Inflammatory macrophage (primary cell): Measurements from ENCODE around the gene NPEPL1.
"Not testable (repeated sequence)": the region's sequence is repeated elsewhere in the genome, so short reads cannot be mapped to it uniquely, and the experiment has no call there.

Experiments
- DNase-seq, 2 donors: peaks; one replicate each; pipeline ENCODE4 v3.0.0-alpha.2; 2020 to 2022

NPEPL1 gene

DNA sequence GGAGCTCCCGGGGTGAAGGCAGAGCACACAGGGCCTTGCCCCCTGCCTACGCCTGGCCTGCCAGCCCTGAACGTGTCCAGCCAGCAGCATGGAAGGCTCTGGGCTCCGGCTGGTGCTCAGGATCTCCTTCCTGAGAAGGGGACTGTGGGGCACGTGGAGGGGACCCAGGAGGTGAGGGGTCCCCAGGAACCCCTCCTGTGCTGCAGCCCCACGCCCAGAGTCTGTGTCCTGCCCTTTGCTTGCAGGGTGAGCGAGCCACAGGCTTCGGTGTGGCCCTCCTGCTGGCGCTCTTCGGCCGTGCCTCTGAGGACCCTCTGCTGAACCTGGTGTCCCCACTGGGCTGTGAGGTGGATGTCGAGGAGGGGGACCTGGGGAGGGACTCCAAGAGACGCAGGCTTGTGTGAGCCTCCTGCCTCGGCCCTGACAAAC, 22.3 kb downstream of the NPEPL1 start:
- DNase-seq: no peak

DNA sequence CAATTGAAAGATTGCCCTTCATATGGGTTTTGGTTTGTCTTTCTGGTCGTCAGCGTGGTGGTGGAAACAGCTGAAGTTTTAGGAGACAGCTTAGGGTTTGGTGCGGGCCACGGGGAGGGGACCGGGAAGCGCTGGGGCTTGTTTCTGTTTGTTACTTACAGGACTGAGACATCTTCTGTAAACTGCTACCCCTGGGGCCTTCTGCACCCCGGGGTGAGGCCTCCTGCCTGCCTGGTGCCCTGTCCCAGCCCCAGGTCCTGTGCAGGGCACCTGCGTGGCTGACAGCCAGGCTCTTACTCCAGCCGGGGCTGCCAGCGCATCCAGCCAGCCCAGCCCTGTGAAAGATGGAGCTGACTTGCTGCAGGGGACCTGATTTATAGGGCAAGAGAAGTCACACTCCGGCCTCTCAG, 22.8 kb downstream of the NPEPL1 start:
- DNase-seq: no peak

DNA sequence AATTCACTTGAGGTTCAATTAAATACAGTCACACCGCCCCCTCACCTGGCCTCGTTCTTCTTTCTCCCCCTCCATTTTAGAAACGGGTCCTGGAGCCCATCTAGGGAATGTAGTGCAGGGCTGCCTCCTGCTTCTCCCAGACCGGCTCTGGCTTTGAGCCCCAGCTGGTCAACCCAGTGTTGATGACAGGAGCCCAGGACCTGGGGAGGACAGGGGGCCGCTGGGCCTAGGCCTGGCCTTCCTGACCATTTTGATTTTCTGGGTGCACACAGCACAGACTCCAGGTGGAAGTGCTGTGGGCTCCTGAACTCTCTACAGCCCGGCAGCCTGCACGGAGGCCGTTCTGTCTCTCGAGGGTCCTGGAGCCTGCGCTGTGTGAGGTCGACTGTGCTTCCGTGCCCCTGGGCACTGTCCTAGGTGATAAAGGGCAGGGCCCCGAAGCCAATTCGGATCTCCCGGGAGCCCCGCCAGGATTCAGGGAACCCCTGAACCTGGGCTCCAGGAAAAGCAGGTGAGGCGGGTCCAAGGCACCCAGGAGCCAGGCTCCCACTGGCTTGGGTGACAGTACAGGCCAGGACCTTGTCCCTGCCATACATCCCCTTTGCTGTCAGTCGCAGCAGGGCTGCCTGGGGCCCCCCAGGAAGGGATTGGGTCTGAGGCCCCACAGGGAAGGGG, 23.3 kb downstream of the NPEPL1 start:
- DNase-seq: no peak

DNA sequence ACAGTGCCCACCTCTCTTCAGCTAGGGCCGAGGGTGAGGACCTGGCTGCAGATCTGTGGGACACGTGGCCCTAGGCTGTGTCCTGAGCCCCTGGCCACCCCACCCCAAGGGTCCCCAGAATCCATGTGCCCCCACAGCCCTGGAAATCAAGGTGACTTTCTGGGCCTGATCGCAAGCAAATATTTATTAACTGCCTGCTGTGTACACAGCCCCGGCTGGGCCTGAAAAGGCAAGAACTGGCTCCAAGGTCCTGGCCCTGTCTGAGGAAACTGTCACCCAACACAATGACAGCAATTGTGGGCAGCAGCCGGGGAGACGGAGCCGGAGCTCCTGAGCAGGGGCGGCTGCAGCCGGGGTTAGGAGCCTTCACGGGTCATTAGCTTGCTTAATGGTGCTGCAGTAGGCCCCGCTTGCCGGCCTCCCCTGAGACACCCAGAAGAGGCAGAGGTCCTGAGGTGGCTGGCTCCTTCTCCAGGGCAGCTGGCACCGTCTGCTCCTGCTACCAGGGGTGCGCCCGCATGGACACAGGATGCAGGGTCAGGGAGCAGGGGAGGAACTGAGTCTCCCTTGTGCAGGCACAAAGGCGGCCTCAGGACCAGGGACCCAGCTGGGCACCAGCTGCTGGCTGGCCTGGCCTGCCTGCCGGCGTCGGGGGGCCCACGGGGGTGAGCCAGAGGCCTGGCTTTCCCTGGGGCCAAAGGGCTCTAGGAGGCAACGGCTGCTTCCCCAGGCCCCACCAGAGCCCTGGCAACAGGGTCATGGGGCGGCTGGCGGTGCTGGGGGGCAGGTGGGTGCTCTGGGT, 24.1 kb downstream of the NPEPL1 start:
- DNase-seq: no peak

DNA sequence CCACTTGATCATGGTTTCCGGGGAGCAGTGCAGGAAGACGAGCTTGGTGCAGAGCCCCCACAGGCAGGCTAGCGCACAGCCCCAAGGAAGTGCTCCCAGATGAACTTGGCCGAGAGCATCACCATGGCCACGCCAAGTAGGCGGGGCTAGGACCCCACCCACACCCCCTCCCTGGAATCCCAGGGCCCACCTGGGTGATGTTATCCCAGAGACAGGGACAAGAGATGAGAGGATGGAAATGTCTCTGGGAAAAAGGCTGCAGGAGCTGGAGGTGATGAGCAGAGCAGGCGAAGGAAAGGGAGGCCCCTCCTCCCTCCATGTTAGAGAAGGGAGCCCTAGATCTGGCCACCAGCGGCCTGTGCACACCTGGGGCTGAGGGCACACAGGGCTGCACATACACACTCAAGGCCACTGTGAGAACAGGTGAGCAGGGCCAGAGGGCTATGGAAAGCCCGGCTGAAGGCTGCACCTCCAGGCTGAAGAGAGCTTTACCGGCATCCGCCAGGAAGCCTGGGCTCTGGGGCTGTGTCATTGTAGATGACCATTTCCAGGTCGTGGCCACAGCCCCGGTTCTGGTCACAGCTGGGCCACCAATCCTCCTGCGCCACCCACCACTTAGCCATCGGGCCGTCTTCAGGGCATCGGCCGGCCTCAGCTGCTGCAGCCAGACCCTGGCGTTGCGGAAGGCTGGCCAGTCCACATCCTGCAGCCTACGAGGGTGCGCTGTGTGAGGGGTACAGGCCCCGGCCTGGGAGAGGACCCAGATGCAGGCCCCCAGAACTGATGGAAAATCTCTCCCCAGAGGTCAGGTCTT, 24.9 kb downstream of the NPEPL1 start:
- DNase-seq: no peak

DNA sequence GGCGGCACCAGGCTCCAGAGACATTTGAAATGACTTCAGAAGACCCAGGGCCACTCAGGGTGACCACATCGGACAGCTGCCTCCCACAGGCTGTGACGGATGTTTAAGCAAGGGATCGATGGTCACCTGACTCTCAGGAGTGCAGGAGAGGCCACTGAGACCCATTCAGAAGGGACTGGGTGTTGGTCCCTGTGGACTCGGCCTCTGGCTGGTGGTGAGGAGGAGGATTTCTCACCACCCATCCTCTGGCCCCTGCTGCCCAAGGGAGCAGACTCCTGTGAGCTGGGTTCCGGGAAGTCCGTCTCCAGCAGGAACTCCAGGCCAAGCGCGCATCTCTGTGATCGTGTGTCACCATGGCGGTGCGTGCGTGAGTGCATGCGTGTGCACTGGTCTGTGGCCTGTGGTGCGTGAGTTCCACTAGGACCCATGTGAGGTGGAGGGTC, 25.5 kb downstream of the NPEPL1 start:
- no peak for DNase-seq

DNA sequence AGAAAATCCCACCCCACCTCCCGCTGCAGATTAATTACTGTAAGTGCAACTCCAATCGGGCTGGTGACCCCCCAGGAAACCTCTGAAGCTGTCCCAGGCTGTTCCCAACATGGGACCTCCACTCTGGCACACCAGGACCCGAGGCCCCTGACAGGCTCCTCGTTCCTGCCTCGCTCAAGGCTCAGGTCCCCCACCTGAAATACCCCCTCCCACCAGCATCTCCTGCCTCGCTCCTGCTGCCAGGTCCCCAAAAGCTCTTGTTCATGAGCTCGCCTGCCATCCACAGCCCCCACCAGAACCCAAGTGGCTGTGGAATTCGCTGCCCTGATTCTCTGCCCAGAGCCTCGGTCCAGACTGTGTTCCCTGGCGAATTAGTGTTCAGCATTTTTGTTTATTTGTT, 26.1 kb downstream of the NPEPL1 start:
- DNase-seq: no peak

DNA sequence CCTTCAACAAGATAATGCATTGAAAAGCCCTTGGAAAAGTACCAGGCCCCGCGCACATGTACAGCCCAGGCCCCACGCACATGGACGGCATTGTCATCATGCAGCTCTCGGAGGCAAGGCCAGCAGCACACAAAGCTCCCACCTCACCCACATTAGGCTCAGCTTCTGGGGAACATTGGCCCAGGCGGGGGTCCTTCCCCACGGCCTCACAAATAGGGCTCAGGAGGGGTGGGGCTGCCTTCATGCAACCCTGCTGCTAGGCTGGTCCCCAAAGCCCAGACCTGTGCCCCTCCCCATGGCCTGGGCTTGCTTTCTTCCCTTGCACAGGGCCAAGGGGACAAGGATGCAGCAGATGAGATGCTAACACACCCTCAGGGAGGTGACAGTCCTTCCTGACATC, 26.7 kb downstream of the NPEPL1 start:
- DNase-seq: no peak

DNA sequence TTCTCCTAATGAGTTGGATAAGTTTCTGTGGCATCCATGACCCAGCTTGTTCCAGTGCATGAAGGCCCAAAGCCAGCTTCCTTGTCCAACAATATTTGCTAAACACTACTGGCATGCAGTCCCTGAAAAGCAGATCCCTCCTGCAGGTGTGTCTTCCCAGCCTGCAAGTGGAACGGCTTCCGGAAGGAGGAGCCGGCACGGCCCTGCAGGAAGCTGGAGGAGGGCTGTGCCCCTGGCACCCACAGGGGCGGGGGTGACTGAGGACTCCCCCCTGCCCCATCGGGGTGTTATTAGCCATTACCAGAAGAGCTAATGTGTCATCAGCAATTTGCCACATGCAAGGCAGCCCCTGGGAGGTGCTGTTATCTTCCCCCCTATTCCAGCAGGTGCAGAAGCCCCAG, 27.4 kb downstream of the NPEPL1 start:
- no peak for DNase-seq

DNA sequence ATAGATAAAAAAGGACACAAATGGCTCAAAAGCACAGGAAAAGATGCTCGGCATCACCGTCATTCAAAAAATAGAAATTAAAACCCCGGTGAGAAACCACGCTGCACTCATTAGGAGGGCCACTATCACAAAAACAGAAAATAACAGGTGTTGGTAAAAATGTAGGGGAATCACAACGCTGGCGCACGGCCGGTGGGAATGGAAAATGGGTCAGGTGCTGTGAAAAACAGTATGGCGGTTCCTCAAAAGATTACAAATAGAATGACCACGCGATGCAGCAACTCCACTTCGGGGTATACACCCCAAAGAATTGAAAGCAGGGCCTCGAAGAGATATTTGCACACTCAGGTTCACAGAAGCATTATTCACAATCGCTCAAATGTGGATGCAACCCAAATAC, 28.3 kb downstream of the NPEPL1 start:
- no peak for DNase-seq

DNA sequence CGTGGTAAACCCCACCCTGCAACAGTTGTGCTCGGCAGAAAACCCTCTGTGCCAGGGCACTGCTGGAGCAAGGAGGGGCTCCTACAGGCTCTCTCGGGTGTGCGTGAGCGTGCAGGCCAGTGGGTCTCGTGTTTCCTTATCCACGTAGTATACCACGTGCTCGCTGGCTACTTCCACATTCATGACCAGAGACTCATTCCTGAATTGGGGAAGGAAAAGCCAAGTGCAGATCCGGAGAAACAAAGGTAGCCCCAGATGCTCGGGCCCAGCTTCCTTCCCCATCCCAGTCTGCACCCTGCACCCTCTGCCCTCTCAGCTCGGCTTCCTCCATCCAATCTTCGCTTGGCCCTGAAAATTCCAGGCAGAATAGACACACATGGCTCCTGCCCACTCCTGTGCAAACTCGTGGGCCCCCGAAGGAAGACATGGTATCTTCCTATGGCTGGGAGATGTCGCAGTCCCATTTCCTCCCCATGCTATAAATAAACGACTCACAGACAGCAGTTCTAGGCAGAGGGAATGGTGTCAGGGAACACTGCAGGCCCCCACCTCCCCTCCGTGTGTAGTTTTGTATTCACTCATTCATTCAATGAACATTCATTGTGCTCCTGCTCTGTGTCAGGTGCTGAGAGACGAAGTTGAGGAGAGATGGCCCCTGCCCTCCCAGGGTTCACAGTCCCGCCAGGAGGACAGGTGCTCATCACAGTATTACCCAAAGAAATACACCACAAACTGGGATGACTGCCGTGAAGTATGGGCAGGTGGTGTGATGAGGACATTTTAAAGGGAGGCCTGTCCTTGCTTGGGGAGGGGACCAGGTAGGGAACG, 29.6 kb downstream of the NPEPL1 start:
- DNase-seq: peak; percentile 42 to 53

DNA sequence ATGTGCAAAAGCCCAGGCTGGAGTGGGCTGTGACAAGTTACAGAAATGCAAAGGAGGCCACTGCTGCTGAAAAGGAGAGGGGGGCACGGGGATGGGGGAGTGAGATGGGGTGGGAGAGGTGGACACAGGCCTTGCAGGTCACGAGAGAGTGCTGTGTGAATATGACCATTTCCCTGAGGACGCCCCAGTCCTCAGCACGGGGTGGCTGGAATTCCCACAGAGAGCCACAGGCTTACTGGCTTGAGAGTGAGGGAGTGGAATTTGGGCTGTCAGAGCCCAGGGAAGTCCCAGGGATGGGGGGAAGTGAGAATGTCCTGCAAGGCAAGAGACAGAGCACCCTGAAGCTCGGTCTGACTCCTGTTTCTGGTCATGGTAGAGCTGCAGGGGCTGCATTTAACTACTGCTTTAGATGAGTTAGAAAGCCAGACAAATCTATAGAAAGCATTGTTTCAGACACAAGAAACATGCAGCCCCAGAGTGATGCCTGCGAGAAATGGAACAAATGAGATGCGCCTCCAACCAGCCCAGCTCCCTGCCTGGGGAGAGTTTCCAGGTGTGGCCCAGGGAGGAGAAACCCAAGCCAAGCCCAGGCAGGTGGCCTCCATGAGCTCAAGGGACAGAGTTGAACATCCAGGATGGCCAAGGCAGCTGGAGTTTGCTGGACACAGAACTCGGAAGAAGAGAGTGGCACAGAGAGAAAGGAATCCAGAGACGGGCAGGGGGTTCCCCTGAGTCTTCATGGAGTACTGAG, 30.5 kb downstream of the NPEPL1 start:
- DNase-seq: no peak

DNA sequence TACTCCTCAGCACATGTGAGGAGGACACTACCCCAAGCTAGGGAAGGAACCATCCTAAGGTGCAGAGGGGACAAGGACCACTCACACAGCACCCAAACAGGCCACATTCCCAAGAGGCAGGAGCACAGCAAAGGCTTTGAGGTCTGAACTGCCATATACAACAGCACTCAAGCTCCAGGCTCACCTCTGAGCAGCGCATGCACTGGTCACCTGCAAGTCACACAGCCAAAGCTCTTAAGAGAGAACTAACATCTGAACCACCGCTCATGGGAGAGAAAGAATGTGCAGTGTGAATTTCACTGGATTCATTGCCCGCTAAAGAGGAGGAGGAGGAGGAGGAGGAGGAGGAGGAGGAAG, 31.0 kb downstream of the NPEPL1 start:
- DNase-seq: no peak

DNA sequence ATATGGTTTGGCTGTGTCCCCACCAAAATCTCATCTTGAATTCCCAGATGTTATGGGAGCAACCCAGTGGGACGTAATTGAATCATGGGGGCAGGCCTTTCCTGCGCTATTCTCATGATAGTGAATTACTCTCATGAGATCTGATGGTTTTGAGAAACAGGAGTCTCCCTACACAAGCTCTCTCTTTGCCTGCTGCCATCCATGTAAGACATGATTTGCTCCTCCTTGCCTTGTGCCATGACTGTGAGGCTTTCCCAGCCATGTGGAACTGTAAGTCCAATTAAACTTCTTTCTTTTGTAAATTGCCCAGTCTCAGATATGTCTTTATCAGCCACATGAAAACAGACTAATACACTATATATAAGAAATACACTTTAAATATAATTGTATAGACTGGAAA, 33.6 kb downstream of the NPEPL1 start:
- not testable (repeated sequence) for DNase-seq

DNA sequence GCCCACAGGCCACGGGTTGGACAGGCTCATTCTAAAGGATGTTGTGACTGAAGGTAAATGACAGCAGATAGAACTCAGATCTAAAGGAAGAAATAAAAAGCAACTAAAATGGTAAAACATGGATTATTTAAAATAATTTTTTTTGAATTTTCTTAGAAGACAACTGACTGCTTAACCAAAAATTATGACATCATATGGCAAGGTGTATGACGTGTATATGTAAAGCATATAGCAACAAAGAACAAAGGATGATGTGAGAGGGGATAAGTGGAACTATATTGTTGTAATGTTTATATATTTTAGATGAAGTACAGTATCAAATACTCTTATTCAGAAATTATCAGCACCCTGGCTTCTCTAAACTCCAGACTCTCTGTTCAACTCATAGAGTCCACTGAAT, 38.6 kb downstream of the NPEPL1 start:
- no peak for DNase-seq

DNA sequence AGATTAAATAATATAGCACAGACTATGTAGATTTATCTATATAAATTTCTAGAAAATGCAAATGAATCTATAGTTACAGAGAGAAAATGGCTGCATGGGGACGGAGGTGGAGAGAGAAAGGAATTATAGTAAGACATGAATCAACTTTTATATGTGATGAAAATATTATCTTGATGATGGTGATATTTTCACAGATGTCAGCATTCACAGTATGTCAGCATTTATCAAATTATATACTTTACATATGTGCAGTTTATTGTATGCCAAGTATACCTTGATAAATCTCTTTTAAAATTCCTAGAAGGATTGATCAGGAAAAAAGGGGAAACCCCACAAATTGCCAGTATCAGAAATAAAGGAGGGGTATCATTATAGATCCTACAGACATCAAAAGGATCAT, 44.6 kb downstream of the NPEPL1 start:
- DNase-seq: no peak

DNA sequence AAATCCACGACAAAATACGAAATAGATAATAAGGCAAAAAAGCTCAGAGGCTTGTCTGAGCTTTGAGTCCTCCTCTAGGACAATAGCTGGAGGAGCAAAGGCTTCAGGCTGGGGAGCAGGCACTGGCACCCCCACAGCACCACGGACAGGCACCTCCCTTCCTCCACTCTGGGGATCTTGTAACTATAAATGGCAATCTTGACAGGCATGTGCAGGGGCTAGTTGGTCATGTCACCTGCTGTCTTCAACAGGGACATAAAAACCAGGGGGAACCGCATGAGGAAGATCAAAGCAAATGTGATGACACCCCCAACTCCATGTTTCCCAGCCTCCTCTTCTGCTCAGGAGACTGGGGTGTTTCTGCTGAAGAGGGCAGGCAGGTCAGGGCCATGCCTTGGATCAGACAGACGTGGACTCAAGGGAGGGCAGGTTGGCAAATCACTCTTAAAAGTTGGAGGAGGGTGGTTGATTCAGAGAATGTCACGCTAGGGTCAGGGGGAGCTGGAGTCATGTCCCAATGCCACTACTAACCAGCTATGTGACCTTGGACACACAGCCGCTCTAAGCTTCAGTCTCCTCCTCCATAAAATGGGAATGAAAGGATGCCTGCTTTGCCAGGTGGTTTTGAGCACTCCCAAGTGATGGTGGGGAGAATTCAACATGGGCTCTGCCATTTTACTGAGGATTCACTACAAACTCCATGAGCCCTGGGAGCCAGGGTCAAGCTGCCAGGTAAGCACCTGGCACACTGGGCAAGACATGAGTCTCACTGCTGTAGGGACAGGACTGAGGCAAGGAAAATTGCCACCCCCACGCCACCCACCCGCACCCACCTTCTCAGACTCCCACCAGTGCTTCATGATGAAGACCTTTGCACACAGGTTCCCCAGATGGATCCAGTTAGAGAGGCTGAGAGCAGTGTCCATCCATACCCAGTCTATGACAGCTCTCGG, 48.0 kb downstream of the NPEPL1 start:
- DNase-seq: no peak

DNA sequence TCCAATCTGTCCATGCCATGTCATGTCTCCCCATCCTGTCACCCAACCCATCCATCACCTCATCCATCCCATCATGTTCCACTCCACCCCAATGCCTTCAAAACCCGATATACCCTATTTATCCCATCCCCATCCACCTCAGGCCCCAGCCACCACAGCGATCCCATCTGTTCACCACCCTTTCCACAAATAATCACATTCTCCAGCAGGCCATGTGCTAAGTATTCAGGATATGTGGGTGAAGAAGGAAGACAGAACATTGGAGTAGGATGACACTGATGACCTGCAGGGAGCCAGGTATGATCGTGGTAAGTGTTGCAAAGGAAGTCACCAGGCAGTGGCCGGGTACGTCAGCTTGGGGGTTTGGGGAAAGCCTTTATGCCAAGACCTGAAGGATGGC, 48.8 kb downstream of the NPEPL1 start:
- no peak for DNase-seq

DNA sequence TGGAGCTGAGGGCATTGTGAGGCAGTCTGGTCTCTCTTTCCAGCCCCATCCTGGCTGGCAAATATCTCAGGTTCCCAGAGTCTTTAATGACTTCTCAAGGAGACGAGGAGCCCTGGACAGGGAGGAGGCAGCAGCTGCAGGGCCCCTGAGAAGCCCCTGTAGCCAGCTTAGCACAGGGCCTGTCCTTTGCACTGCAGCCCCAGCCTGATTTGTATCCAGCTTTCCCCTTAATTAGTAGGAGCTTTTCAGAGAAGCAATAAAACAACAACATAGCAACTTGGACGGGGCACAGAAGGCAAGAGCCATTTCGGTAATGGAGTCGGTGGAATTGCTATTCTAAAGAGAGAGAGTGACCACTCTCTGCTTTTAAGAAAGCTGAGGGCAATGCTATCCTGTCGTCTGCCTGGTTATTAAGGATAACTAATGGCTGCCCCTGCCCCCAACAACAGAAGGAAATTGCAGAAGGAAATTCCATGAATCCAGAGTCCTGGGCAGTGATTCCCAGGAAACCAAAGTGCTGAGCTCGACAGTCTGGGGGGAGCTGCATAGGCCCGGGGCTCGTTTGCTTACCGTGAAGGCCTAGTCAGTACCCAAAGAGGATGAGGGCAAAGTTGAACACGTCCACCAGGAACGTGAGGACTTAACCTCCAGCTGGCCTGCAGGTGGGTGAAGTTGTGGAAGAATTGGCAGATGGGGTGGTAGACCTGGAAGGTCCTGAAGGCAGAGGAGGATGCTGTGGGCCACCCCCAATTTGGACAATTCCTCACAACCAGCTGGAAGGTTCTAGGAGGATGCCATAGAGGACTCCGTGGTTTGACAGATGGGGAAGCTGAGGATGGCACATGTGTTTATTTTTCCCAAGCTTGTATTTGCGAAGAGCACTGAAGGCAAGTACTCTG, 50.3 kb downstream of the NPEPL1 start:
- no peak for DNase-seq
